ENCODE data around the gene TOR3A. TPM values are rescaled to one million over a fixed set of nuclear protein-coding genes. Genes with fewer than 3 reads are reported as not detected.
A peak's percentile ranks its signal among the peaks of the same experiment; 100 is the strongest.

Gene TOR3A
- polyA plus RNA-seq, 3 donors = 50.0 to 67.8 (median 60.9) TPM

GRCh38 chr1:179077396-179077795 is 4.5 kb upstream of the TOR3A start:
- Mint-ChIP-seq H3K27me3 (ENCODE audit: low read depth in 3 of 3) (peaks cover 0 to 2% (median 0%) of the 10 kb centered on the region in 3 donors), H3K36me3 (peaks cover 18 to 22% of the 10 kb centered on the region in 2 donors), H3K4me1 (peaks cover 11% of the 10 kb centered on the region), H3K4me3 (no peak overlapping the region), H3K9me3 (no peaks in the 10 kb centered on the region), H3K27ac (no peak overlapping the region)
- WGBS (ENCODE audit: insufficient coverage) = 100% methylated on average over 1 of the region's 7 CpGs
- no peak overlapping the region for H3K4me3 ChIP-seq (replicated peaks in 1 of 3; ENCODE audit: low read depth in 2 of 3, low read length in 3 of 3)
- intact Hi-C loops (cut with micrococcal nuclease) = loop anchor here in 1 of 2 donors (5.0 kb wide), 1 partner anchor 730 kb away; no protein-coding TSS in a partner anchor
- H3K4me2 ChIP-seq (replicated peaks; ENCODE audit: extremely low read depth, low read length, poor library complexity, severe bottlenecking) = no peak overlapping the region
- peaks cover 9 to 15% of the 10 kb centered on the region in 2 donors for H3K4me1 ChIP-seq (ENCODE audit: control insufficient read depth in 1 of 2, insufficient read depth in 2 of 2, low read length in 2 of 2)
- no peak for DNase-seq
- H3K9ac ChIP-seq (ENCODE audit: insufficient read depth, low read length, poor library complexity, severe bottlenecking) = no peak overlapping the region
- no peaks in the 10 kb centered on the region for H3K9me3 ChIP-seq (replicated peaks in 1 of 2; ENCODE audit: control insufficient read depth in 1 of 2, insufficient read depth in 1 of 2, low read length in 2 of 2)
- no peak overlapping the region for H2AFZ ChIP-seq (ENCODE audit: insufficient read depth, low read depth, low read length, poor library complexity, severe bottlenecking)
- no peaks in the 10 kb centered on the region for H4K20me1 ChIP-seq (ENCODE audit: insufficient read depth, low read length)
- H3K27ac ChIP-seq (ENCODE audit: low read depth in 1 of 2, low read length in 2 of 2) = no peak overlapping the region
- peaks cover 6% of the 10 kb centered on the region for H3K79me2 ChIP-seq (ENCODE audit: insufficient read depth, low read length)
- TF ChIP-seq CTCF (IDR thresholded peaks at IDR 0.05) = no peak
- H3K36me3 ChIP-seq (replicated peaks in 1 of 2; ENCODE audit: control insufficient read depth in 1 of 2, insufficient read depth in 2 of 2, low read length in 2 of 2) = peaks cover 3 to 25% of the 10 kb centered on the region in 2 donors
- no peaks in the 10 kb centered on the region for H3K27me3 ChIP-seq (ENCODE audit: control insufficient read depth in 2 of 2, insufficient read depth in 2 of 2, low read length in 2 of 2)

DNA sequence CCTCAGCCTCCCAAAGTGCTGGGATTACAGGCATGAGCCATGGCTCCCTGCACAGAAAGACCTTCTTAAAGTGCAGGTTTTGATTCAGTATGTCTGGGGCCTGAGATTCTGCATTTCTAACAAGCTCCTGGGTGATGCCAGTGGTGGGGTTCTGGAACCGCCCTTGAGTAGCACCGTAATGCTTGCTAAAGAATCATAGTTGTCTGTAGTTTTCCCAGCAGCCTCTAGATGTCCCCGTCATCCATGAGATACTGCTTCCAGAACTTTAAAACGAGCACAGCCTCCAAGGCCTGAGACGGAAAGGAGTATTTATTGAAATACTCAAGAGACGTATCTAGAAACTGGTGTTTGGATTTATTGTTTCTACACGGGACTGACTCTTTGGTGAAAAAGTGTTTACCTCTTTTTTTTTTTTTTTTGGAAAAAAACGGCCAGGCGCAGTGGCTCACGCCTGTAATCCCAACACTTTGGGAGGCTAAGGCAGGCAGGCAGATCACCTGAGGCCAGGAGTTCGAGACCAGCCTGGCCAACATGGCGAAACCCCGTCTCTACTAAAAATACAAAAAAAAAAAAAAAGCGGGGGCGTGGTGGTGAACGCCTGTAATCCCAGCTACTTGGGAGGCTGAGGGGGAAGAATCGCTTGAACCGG is 2.6 kb upstream of the TOR3A start:
- no peak overlapping the region for H3K9ac ChIP-seq (ENCODE audit: insufficient read depth, low read length, poor library complexity, severe bottlenecking)
- peaks cover 0 to 7% of the 10 kb centered on the region in 2 donors for H3K36me3 ChIP-seq (replicated peaks in 1 of 2; ENCODE audit: control insufficient read depth in 1 of 2, insufficient read depth in 2 of 2, low read length in 2 of 2)
- no peak overlapping the region for H3K4me2 ChIP-seq (replicated peaks; ENCODE audit: extremely low read depth, low read length, poor library complexity, severe bottlenecking)
- H3K4me3 Mint-ChIP-seq = no peak overlapping the region
- peaks cover 19 to 24% of the 10 kb centered on the region in 2 donors for H3K4me1 ChIP-seq (ENCODE audit: control insufficient read depth in 1 of 2, insufficient read depth in 2 of 2, low read length in 2 of 2)
- H3K9me3 Mint-ChIP-seq = no peaks in the 10 kb centered on the region
- 39% methylated on average over 5 of the region's 18 CpGs for WGBS (ENCODE audit: insufficient coverage)
- peaks cover 4 to 5% of the 10 kb centered on the region in 2 donors for H3K36me3 Mint-ChIP-seq
- H3K9me3 ChIP-seq (replicated peaks in 1 of 2; ENCODE audit: control insufficient read depth in 1 of 2, insufficient read depth in 1 of 2, low read length in 2 of 2) = no peaks in the 10 kb centered on the region
- H3K4me1 Mint-ChIP-seq = peaks cover 25% of the 10 kb centered on the region
- no peak overlapping the region for H3K27ac ChIP-seq (ENCODE audit: low read depth in 1 of 2, low read length in 2 of 2)
- H3K4me3 ChIP-seq (replicated peaks in 1 of 3; ENCODE audit: low read depth in 2 of 3, low read length in 3 of 3) = no peak overlapping the region
- peak; percentile 67 to 80 (median 74) for DNase-seq
- no peak overlapping the region for H2AFZ ChIP-seq (ENCODE audit: insufficient read depth, low read depth, low read length, poor library complexity, severe bottlenecking)
- no peaks in the 10 kb centered on the region for H3K27me3 ChIP-seq (ENCODE audit: control insufficient read depth in 2 of 2, insufficient read depth in 2 of 2, low read length in 2 of 2)
- H3K27ac Mint-ChIP-seq = peak overlapping the region in 1 of 7 donors; percentile 35
- peak; percentile 78 for TF ChIP-seq CTCF (IDR thresholded peaks at IDR 0.05)
- H3K79me2 ChIP-seq (ENCODE audit: insufficient read depth, low read length) = peaks cover 22% of the 10 kb centered on the region
- H4K20me1 ChIP-seq (ENCODE audit: insufficient read depth, low read length) = no peaks in the 10 kb centered on the region
- intact Hi-C loops (cut with micrococcal nuclease) = loop anchor here in 1 of 2 donors (5.0 kb wide), 1 partner anchor 728 kb away; no protein-coding TSS in a partner anchor
- peaks cover 0 to 2% (median 0%) of the 10 kb centered on the region in 3 donors for H3K27me3 Mint-ChIP-seq (ENCODE audit: low read depth in 3 of 3)

Data from CD14-positive monocyte (primary cell).